ENCODE results near the gene NPPA. TPM values are rescaled to one million over a fixed set of nuclear protein-coding genes. Genes with fewer than 3 reads are reported as not detected.

NPPA gene
- total and polyA plus RNA-seq, 10 of the 15 experiments (the other 5 are each of a cell fraction or from before 2014, with no cell fraction given) = 0.31 to 0.39 TPM; not detected in 8

DNA sequence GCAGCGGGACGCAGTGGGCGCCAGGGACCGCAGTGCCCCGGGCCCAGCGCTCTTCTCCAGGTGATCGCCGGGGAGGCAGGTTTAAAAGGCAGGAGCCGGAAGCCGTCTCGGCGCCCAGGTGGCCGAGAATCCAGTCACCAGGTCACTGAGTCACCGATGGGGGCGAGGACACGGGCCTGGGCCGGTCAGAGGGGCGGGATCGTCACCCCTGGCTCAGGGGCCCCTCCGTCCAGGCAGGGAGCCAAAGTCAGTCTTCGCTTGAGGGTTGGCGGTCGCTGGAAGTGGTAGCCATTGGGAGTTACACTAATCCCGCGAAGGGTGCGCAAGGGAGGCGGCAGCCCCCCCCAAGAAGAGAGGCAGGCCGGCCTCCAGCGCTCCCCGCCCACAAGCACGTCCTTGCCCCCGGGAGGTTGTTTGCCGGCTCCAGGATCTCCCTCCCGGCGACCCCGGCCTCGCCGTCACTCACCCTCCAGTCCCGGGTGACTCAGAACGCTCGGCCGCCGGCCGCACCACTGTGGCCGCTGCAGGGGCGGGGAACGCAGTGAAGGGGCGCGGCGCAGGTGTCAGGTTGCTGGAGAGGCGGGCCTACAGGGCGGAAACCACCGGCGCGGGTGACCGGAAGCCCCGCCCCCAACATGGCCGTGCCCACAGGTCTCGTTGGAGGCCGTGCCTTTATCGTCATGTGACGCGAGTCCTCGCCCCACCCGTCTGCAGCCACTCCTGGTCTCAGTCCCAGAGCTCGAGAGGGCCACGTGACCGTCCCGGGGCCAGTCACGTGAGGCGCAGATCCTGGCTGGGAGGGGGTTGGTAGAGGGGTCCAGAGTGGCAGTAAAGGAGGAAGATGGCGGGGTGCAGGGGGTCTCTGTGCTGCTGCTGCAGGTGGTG is 41.9 kb downstream of the NPPA start, which contains the start of the genes CLCN6 and MTHFR (continued):
- TF ChIP-seq, protein P1, sequence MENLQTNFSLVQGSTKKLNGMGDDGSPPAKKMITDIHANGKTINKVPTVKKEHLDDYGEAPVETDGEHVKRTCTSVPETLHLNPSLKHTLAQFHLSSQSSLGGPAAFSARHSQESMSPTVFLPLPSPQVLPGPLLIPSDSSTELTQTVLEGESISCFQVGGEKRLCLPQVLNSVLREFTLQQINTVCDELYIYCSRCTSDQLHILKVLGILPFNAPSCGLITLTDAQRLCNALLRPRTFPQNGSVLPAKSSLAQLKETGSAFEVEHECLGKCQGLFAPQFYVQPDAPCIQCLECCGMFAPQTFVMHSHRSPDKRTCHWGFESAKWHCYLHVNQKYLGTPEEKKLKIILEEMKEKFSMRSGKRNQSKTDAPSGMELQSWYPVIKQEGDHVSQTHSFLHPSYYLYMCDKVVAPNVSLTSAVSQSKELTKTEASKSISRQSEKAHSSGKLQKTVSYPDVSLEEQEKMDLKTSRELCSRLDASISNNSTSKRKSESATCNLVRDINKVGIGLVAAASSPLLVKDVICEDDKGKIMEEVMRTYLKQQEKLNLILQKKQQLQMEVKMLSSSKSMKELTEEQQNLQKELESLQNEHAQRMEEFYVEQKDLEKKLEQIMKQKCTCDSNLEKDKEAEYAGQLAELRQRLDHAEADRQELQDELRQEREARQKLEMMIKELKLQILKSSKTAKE (IDR thresholded peaks at IDR 0.05; ENCODE audit: low read depth, poor library complexity, severe bottlenecking) = no peak
- TF ChIP-seq NBN (IDR thresholded peaks at IDR 0.05) = peak; percentile 72; the same call in 1 of the 2 replicates
- TF ChIP-seq, protein P2, sequence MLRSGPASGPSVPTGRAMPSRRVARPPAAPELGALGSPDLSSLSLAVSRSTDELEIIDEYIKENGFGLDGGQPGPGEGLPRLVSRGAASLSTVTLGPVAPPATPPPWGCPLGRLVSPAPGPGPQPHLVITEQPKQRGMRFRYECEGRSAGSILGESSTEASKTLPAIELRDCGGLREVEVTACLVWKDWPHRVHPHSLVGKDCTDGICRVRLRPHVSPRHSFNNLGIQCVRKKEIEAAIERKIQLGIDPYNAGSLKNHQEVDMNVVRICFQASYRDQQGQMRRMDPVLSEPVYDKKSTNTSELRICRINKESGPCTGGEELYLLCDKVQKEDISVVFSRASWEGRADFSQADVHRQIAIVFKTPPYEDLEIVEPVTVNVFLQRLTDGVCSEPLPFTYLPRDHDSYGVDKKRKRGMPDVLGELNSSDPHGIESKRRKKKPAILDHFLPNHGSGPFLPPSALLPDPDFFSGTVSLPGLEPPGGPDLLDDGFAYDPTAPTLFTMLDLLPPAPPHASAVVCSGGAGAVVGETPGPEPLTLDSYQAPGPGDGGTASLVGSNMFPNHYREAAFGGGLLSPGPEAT (IDR thresholded peaks at IDR 0.05; ENCODE audit: low read depth) = peak; percentile 83
- peak; percentile 50; the same call in 1 of the 2 replicates for TF ChIP-seq POLR2AphosphoS2 (IDR thresholded peaks at IDR 0.05; ENCODE audit: low read depth, low read length)
- peak; percentile 39 to 72; a peak in 3 of 4 replicates for TF ChIP-seq EP300 (IDR thresholded peaks at IDR 0.05; ENCODE audit: borderline replicate concordance in 1 of 2, control insufficient read depth in 1 of 2, low read depth in 2 of 2, low read length in 2 of 2)
- no peak for TF ChIP-seq NFYA (IDR thresholded peaks at IDR 0.05; ENCODE audit: borderline replicate concordance, low read depth, low read length)
- 0 out of 2 replicates have a peak, but pooled peaks have one; percentile 4 for TF ChIP-seq BCL11A (IDR thresholded peaks at IDR 0.05; ENCODE audit: low read depth, low read length)
- TF ChIP-seq, protein P3, sequence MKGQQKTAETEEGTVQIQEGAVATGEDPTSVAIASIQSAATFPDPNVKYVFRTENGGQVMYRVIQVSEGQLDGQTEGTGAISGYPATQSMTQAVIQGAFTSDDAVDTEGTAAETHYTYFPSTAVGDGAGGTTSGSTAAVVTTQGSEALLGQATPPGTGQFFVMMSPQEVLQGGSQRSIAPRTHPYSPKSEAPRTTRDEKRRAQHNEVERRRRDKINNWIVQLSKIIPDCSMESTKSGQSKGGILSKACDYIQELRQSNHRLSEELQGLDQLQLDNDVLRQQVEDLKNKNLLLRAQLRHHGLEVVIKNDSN (IDR thresholded peaks at IDR 0.05; ENCODE audit: borderline replicate concordance, extremely low read length, insufficient read depth, low read depth, low read length) = peak; percentile 100
- TF ChIP-seq HDAC6 (IDR thresholded peaks at IDR 0.05; ENCODE audit: unreplicated experiment) = no peak
- TF ChIP-seq ZBTB40 (IDR thresholded peaks at IDR 0.05; ENCODE audit: borderline replicate concordance) = peak; percentile 88
- peak in 1 of 2 experiments; percentile 33; a peak in 1 of 3 replicates for TF ChIP-seq EGR1 (IDR thresholded peaks at IDR 0.05; ENCODE audit: borderline replicate concordance in 1 of 2, low read depth in 2 of 2, low read length in 2 of 2)
- peak; percentile 82 for TF ChIP-seq CHD2 (IDR thresholded peaks at IDR 0.05; ENCODE audit: borderline replicate concordance, low read depth, low read length)
- TF ChIP-seq MLLT1 (IDR thresholded peaks at IDR 0.05) = 0 out of 2 replicates have a peak, but pooled peaks have one; percentile 30
- TF ChIP-seq EZH2 (IDR thresholded peaks at IDR 0.05; ENCODE audit: borderline replicate concordance, control insufficient read depth, low read depth, low read length) = no peak
- no peak for TF ChIP-seq MYC (IDR thresholded peaks at IDR 0.05; ENCODE audit: insufficient read depth, insufficient read length, insufficient replicate concordance, low read length, severe bottlenecking)

Data from GM12878 (cell line).